Keratinocyte (primary cell): ENCODE measurements around the gene STK33. TPM values are rescaled to one million over a fixed set of nuclear protein-coding genes. Genes with fewer than 3 reads are reported as not detected.

Source experiments
- DNase-seq: peaks from one replicate; pipeline ENCODE4 v3.0.0-alpha.2; 2011; ENCODE audit warnings: low read depth, missing footprints, low spot score
- FAIRE-seq: peaks from 2 replicates; lab custom pipeline; 2011; peaks lifted over from hg19 to GRCh38; lab: Jason Lieb, UNC
- H2AFZ ChIP-seq: 2 replicates; pipeline ENCODE4 v1.6.0; 2012; ENCODE audit warnings: low read length, control low read depth, inconsistent platforms; ENCODE audit not compliant: control insufficient read depth
- H3K27ac ChIP-seq: 2 replicates; pipeline ENCODE4 v1.5.1; 2011; ENCODE audit warnings: low read length; ENCODE audit not compliant: control insufficient read depth, insufficient read depth
- H3K27me3 ChIP-seq: 3 replicates; pipeline ENCODE4 v1.6.0; 2011; ENCODE audit warnings: low read length; ENCODE audit not compliant: control insufficient read depth, insufficient read depth; ENCODE audit errors: extremely low read depth
- H3K36me3 ChIP-seq, 2 experiments: 2 replicates in 1 of 2; 3 replicates in 1 of 2; pipeline ENCODE4 v1.5.1; 2011; ENCODE audit warnings: low read length in 2 of 2, mild to moderate bottlenecking in 1 of 2; ENCODE audit not compliant: control insufficient read depth in 2 of 2, insufficient read depth in 2 of 2; ENCODE audit errors: extremely low read depth in 1 of 2
- H3K4me1 ChIP-seq: 3 replicates; pipeline ENCODE4 v1.5.1; 2011; ENCODE audit warnings: low read length; ENCODE audit not compliant: control insufficient read depth, insufficient read depth; ENCODE audit errors: extremely low read depth
- H3K4me2 ChIP-seq: 3 replicates; pipeline ENCODE4 v1.6.0; 2011; ENCODE audit warnings: low read depth, low read length; ENCODE audit not compliant: control insufficient read depth, insufficient read depth; ENCODE audit errors: extremely low read depth
- H3K4me3 ChIP-seq, 3 experiments: fragments of 200-600 bp in 1 of 3; sonication (generic) in 1 of 3; 2 replicates in 2 of 3; 3 replicates in 1 of 3; pipeline ENCODE4 v1.5.1; 2011 to 2016; ENCODE audit warnings: low read length in 3 of 3, mild to moderate bottlenecking in 3 of 3, control low read depth in 2 of 3, inconsistent platforms in 1 of 3, low read depth in 1 of 3, mixed read lengths in 1 of 3, mixed run types in 1 of 3, moderate library complexity in 1 of 3; ENCODE audit not compliant: control insufficient read depth in 2 of 3, insufficient read depth in 2 of 3; ENCODE audit errors: extremely low read depth in 1 of 3
- H3K79me2 ChIP-seq: 2 replicates; pipeline ENCODE4 v1.6.0; 2012; ENCODE audit warnings: low read length; ENCODE audit not compliant: control insufficient read depth, insufficient read depth
- H3K9ac ChIP-seq: 3 replicates; pipeline ENCODE4 v1.6.0; 2011; ENCODE audit warnings: low read length; ENCODE audit not compliant: control insufficient read depth, insufficient read depth; ENCODE audit errors: extremely low read depth
- H3K9me1 ChIP-seq: 3 replicates; pipeline ENCODE4 v1.6.0; 2011; ENCODE audit warnings: low read length; ENCODE audit not compliant: control insufficient read depth, insufficient read depth; ENCODE audit errors: extremely low read depth
- H3K9me3 ChIP-seq: 2 replicates; pipeline ENCODE4 v1.5.1; 2012; ENCODE audit warnings: low read depth, low read length; ENCODE audit not compliant: control insufficient read depth
- H4K20me1 ChIP-seq: 3 replicates; pipeline ENCODE4 v1.6.0; 2011; ENCODE audit warnings: low read length; ENCODE audit not compliant: control insufficient read depth, insufficient read depth; ENCODE audit errors: extremely low read depth
- EZH2 ChIP-seq: IDR thresholded peaks from one replicate; pipeline ENCODE4 v1.6.1; 2012; ENCODE audit warnings: inconsistent platforms, mild to moderate bottlenecking, low read length, moderate library complexity
- dilution Hi-C: fragments of 300-500 bp; cut with MboI; formaldehyde crosslinking; loops from one replicate; pipeline ENCODE4 v1.7.0; 2020; ENCODE audit warnings: low sequenced_read_pairs; ENCODE audit not compliant: extremely low pct_ligation_motif_present
- polyA plus RNA-seq, 5 experiments: library from polyadenylated mRNA; depleted of rRNA in 3 of 5; stranded (reverse) in 3 of 5; stranded (forward) in 1 of 5; unstranded in 1 of 5; fragments of >200 nt; gene quantifications; 1 replicate in 1 of 5; 2 replicates in 3 of 5; 3 replicates in 1 of 5; pipeline versions ENCODE4 v1.2.1 to v1.2.3, GENCODE V29; 2011 to 2012; ENCODE audit warnings: missing spikeins in 2 of 5, low read depth in 1 of 5, low replicate concordance in 1 of 5
- TF ChIP-seq, protein P1 (sequence below), 3 experiments: IDR thresholded peaks in 1 of 3; conservative IDR thresholded peaks in 1 of 3; optimal IDR thresholded peaks in 1 of 3; 2 replicates in 2 of 3; 3 replicates in 1 of 3; pipeline versions ENCODE3 to v1.5.1; 2011; ENCODE audit warnings: low read length in 3 of 3, mild to moderate bottlenecking in 3 of 3, moderate library complexity in 2 of 3, control low read depth in 1 of 3, inconsistent platforms in 1 of 3; ENCODE audit not compliant: insufficient read depth in 2 of 3; ENCODE audit errors: extremely low read depth in 1 of 3

STK33 gene
- polyA plus RNA-seq, 1 donor (not counting 4 experiments of a cell fraction or from before 2014, with no cell fraction given): 0.05 TPM

DNA sequence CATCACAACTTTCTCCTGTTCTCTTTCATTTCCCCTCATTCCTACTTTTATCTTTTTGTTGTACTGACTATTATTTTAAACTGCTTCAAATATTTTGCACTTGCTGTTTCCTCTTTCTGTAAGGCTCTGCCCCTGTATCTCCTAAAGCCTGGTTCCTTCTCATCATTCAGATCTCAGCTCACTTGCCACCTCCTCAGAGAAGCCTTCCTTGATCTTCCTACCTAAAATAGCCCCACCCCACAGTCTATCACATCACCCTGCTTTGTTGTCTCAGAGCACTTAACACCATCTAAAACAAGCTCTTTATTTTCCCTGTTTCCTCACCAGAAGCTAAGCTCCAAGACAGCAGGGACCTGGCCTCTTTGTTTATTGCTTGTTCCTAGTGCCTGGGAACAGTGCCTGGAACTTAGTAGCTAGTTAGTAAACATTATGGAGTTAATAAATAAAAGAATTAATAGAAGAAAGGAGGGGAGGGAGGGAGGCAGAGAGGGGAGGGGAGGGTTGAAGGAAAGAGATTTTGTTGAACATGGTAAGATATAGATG lies 2.5 kb upstream of the STK33 start:
- Histone ChIP-seq H3K9ac (no peak overlapping the region), H3K4me2 (no peak overlapping the region), H3K4me1 (no peaks in the 10 kb centered on the region), H3K36me3 (no peaks in the 10 kb centered on the region), H3K9me1 (no peaks in the 10 kb centered on the region), H4K20me1 (no peaks in the 10 kb centered on the region), H3K79me2 (no peaks in the 10 kb centered on the region), H3K27ac (no peak overlapping the region), H2AFZ (no peak overlapping the region), H3K27me3 (peaks cover 24% of the 10 kb centered on the region), H3K9me3 (no peaks in the 10 kb centered on the region), H3K4me3 (no peak overlapping the region)
- FAIRE-seq (no peak), DNase-seq (no peak)
- TF ChIP-seq EZH2: no peak
- TF ChIP-seq, protein P1, sequence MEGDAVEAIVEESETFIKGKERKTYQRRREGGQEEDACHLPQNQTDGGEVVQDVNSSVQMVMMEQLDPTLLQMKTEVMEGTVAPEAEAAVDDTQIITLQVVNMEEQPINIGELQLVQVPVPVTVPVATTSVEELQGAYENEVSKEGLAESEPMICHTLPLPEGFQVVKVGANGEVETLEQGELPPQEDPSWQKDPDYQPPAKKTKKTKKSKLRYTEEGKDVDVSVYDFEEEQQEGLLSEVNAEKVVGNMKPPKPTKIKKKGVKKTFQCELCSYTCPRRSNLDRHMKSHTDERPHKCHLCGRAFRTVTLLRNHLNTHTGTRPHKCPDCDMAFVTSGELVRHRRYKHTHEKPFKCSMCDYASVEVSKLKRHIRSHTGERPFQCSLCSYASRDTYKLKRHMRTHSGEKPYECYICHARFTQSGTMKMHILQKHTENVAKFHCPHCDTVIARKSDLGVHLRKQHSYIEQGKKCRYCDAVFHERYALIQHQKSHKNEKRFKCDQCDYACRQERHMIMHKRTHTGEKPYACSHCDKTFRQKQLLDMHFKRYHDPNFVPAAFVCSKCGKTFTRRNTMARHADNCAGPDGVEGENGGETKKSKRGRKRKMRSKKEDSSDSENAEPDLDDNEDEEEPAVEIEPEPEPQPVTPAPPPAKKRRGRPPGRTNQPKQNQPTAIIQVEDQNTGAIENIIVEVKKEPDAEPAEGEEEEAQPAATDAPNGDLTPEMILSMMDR (optimal IDR thresholded peaks at IDR 0.05 in 1 of 3, IDR thresholded peaks at IDR 0.05 in 1 of 3, conservative IDR thresholded peaks at IDR 0.05 in 1 of 3; ENCODE audit: extremely low read depth in 1 of 3, insufficient read depth in 2 of 3, low read length in 3 of 3): no peak
- dilution Hi-C loops: no loop called here

DNA sequence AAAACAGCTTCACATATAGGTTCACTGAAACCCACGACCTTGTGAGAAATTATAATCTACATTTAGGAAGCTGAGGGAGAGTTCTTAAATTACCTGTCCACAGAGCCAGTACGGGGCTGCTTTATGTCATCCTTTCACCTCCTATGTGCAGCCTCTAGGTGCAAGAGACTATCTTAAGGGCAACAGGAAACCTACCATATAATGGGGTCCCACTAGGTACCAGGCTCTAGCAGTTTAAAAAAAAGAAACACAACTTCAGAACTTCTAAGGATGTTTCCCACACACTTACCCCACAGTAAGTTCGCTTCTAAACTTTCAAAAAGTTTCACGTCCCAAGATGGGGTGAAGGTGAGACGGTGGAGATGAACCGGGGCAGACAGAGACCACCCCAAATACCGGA lies 573 bp downstream of the STK33 start:
- Histone ChIP-seq H3K36me3 (no peaks in the 10 kb centered on the region), H3K4me3 (peak overlapping the region in 2 of 3 experiments; percentile 30 to 34), H3K9ac (no peak overlapping the region), H3K9me3 (no peaks in the 10 kb centered on the region), H3K4me1 (no peaks in the 10 kb centered on the region), H3K9me1 (no peaks in the 10 kb centered on the region), H3K79me2 (no peaks in the 10 kb centered on the region), H2AFZ (no peak overlapping the region), H3K4me2 (peak overlapping the region; percentile 62), H3K27ac (no peak overlapping the region), H4K20me1 (no peaks in the 10 kb centered on the region), H3K27me3 (peaks cover 24% of the 10 kb centered on the region)
- DNase-seq (no peak), FAIRE-seq (no peak)
- TF ChIP-seq, protein P1 (optimal IDR thresholded peaks at IDR 0.05 in 1 of 3, IDR thresholded peaks at IDR 0.05 in 1 of 3, conservative IDR thresholded peaks at IDR 0.05 in 1 of 3; ENCODE audit: extremely low read depth in 1 of 3, insufficient read depth in 2 of 3, low read length in 3 of 3): no peak
- TF ChIP-seq EZH2: peak; percentile 55
- dilution Hi-C loops: no loop called here
